Nucleus accumbens (tissue), 56 donors: Measurements from ENCODE around the gene ARL14.

Experiments
- DNase-seq, 56 donors: peaks; one replicate each; lab custom pipeline; 2025; lab: John Stamatoyannopoulos, UW

ARL14 gene

DNA sequence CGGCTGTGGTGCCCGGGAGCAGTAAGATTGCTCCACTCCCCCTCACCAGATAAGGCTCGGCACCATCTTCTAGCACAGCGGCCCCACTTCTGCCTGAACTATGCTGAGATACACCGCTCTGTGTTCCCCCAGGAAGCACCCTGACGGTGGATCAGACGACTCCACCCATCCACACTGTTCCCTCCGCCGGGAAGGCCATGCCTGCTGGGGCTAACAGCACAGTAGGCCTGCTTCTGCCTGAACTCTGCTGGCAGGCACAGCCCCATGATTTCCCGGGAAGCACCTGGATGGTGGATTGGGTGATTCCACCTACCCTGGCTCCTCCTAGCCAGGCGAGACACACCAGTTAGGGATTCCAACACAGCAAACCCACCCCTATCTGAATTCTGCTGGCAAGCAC, 42.8 kb downstream of the ARL14 start:
- no peak for DNase-seq

DNA sequence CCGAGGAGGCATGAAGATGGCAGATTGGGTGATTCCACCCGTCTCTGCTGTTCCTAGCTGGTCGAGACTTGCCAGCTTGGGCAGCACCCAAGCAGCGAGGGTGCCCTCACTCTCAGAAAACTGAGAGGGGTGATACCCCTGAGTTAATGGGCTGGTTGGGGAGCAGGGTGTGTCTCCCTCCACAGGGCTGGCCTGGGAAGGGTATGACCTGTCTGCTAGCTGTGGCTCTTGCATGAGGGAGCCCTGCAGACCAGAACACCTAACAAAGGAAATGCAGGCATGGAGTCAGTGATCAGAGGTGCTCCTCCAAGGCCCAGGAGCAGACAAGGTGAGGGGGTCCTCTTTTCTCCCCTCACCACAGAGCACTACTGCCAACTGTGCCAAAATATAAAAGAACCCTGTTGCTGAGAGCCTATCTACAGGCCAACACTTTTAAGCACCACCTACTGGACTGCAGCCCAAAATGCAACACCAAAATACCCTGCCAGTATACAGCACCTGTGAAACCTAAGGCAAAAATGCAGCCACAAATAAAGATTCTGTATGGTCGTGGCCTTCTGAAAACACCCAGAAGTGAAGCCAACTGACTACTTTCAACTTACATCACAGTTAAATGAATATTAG, 43.3 kb downstream of the ARL14 start:
- no peak for DNase-seq

- DNase-seq: no peak
Measured at GRCh38 chr3:160722331-160722730, 45.4 kb downstream of the ARL14 start.

- no peak for DNase-seq
Measured at GRCh38 chr3:160725338-160725737, 48.4 kb downstream of the ARL14 start.
